Stimulated activated effector memory CD8-positive, alpha-beta T cell treated with anti-CD3 and anti-CD28 coated beads, Interleukin-12 subunit alpha, Interleukin-12 subunit beta, amount 100 ng/mL, for 72 hours (primary cell): ENCODE measurements around the gene BEST4.
"Not testable (repeated sequence)": the region's sequence is repeated elsewhere in the genome, so short reads cannot be mapped to it uniquely, and the experiment has no call there.

ENCODE experiments used
- ATAC-seq: fragments of 150-1000 bp; cut with Tn5 transposase; 2 replicates; pipeline ENCODE4 v1.10.0; 2021
- DNase-seq, 2 donors: peaks; one replicate each; pipeline ENCODE4 v3.0.0; 2021 to 2022; ENCODE audit warnings: low spot score in 2 of 2
- H3K27ac Mint-ChIP-seq: one replicate; pipeline ENCODE4 v1.8.0; 2022; ENCODE audit warnings: mild to moderate bottlenecking, mixed read lengths
- H3K36me3 Mint-ChIP-seq: one replicate; pipeline ENCODE4 v1.8.0; 2022; ENCODE audit warnings: mild to moderate bottlenecking, mixed read lengths
- H3K4me1 Mint-ChIP-seq: one replicate; pipeline ENCODE4 v1.8.0; 2022; ENCODE audit warnings: mixed read lengths
- H3K4me3 Mint-ChIP-seq: one replicate; pipeline ENCODE4 v1.8.0; 2022; ENCODE audit warnings: mild to moderate bottlenecking, mixed read lengths
- H3K9me3 Mint-ChIP-seq: one replicate; pipeline ENCODE4 v1.8.0; 2022; ENCODE audit warnings: mixed read lengths

Gene BEST4

GRCh38 chr1:44798481-44799365 is 10.8 kb upstream of the BEST4 start:
- H3K27ac Mint-ChIP-seq, result peak overlapping the region; percentile 83
- no peak for DNase-seq

GRCh38 chr1:44797886-44798285 is 9.9 kb upstream of the BEST4 start:
- peaks cover 20% of the 10 kb centered on the region for H3K4me1 Mint-ChIP-seq
- peaks cover 31% of the 10 kb centered on the region for H3K36me3 Mint-ChIP-seq
- ATAC-seq, H3K4me3 Mint-ChIP-seq, DNase-seq, H3K9me3 Mint-ChIP-seq: not testable (repeated sequence)
- peak overlapping the region; percentile 83 for H3K27ac Mint-ChIP-seq

More at GRCh38 chr1:44798481-44799365, 10.8 kb upstream of the BEST4 start:
- peaks cover 39% of the 10 kb centered on the region for H3K36me3 Mint-ChIP-seq
- peaks cover 28% of the 10 kb centered on the region for H3K4me1 Mint-ChIP-seq
- no peaks in the 10 kb centered on the region for H3K9me3 Mint-ChIP-seq
- ATAC-seq, result no peak
- H3K4me3 Mint-ChIP-seq, result peak overlapping the region; percentile 77

GRCh38 chr1:44792736-44793502 is 4.9 kb upstream of the BEST4 start:
- no peak for DNase-seq
- no peak overlapping the region for H3K27ac Mint-ChIP-seq

GRCh38 chr1:44790968-44791801 is 3.2 kb upstream of the BEST4 start:
- Mint-ChIP-seq H3K36me3 (no peaks in the 10 kb centered on the region), H3K27ac (peak overlapping the region; percentile 76), H3K9me3 (no peaks in the 10 kb centered on the region), H3K4me1 (peaks cover 7% of the 10 kb centered on the region), H3K4me3 (no peak overlapping the region)
- DNase-seq (no peak), ATAC-seq (no peak)

More at GRCh38 chr1:44792736-44793502, 4.9 kb upstream of the BEST4 start:
- H3K4me3 Mint-ChIP-seq, result no peak overlapping the region
- no peaks in the 10 kb centered on the region for H3K9me3 Mint-ChIP-seq
- H3K4me1 Mint-ChIP-seq, result no peaks in the 10 kb centered on the region
- ATAC-seq, result no peak
- no peaks in the 10 kb centered on the region for H3K36me3 Mint-ChIP-seq

- H3K4me1 Mint-ChIP-seq, result peaks cover 34% of the 10 kb centered on the region
- peaks cover 15% of the 10 kb centered on the region for H3K36me3 Mint-ChIP-seq
- H3K9me3 Mint-ChIP-seq, result no peaks in the 10 kb centered on the region
- no peak overlapping the region for H3K4me3 Mint-ChIP-seq
- no peak for ATAC-seq
- no peak overlapping the region for H3K27ac Mint-ChIP-seq
- DNase-seq, result no peak
Measured at GRCh38 chr1:44787506-44787905, 464 bp downstream of the BEST4 start.

- H3K4me1 Mint-ChIP-seq, result peaks cover 34% of the 10 kb centered on the region
- H3K27ac Mint-ChIP-seq, result peak overlapping the region; percentile 93
- peak overlapping the region; percentile 69 for H3K4me3 Mint-ChIP-seq
- DNase-seq (no peak), ATAC-seq (no peak)
- H3K36me3 Mint-ChIP-seq, result peaks cover 21% of the 10 kb centered on the region
- no peaks in the 10 kb centered on the region for H3K9me3 Mint-ChIP-seq
Measured at GRCh38 chr1:44786841-44787426, 1.0 kb downstream of the BEST4 start.

GRCh38 chr1:44786138-44786840 is 1.7 kb downstream of the BEST4 start:
- Mint-ChIP-seq H3K36me3 (peaks cover 28% of the 10 kb centered on the region), H3K27ac (peak overlapping the region; percentile 93), H3K4me3 (peak overlapping the region; percentile 69), H3K9me3 (no peaks in the 10 kb centered on the region), H3K4me1 (peaks cover 34% of the 10 kb centered on the region)
- DNase-seq, result peak; percentile 81 to 93
- ATAC-seq, result peak; percentile 79

GRCh38 chr1:44785501-44786137 is 2.4 kb downstream of the BEST4 start:
- peak overlapping the region; percentile 93 for H3K27ac Mint-ChIP-seq
- DNase-seq (no peak), ATAC-seq (no peak)
- H3K4me3 Mint-ChIP-seq, result peak overlapping the region; percentile 69
- H3K9me3 Mint-ChIP-seq, result no peaks in the 10 kb centered on the region
- H3K36me3 Mint-ChIP-seq, result peaks cover 34% of the 10 kb centered on the region
- H3K4me1 Mint-ChIP-seq, result peaks cover 35% of the 10 kb centered on the region

GRCh38 chr1:44785029-44785380 is 3.0 kb downstream of the BEST4 start:
- H3K27ac Mint-ChIP-seq, result peak overlapping the region; percentile 93
- ATAC-seq, result no peak

GRCh38 chr1:44784094-44785028 is 3.6 kb downstream of the BEST4 start:
- no peaks in the 10 kb centered on the region for H3K9me3 Mint-ChIP-seq
- H3K36me3 Mint-ChIP-seq, result peaks cover 47% of the 10 kb centered on the region
- H3K27ac Mint-ChIP-seq, result peak overlapping the region; percentile 93
- H3K4me1 Mint-ChIP-seq, result peaks cover 40% of the 10 kb centered on the region
- DNase-seq, result peak in 1 of 2 donors; percentile 69
- peak overlapping the region; percentile 69 for H3K4me3 Mint-ChIP-seq
- ATAC-seq, result peak; percentile 40

More at GRCh38 chr1:44785029-44785380, 3.0 kb downstream of the BEST4 start:
- peak overlapping the region; percentile 69 for H3K4me3 Mint-ChIP-seq
- H3K4me1 Mint-ChIP-seq, result peaks cover 40% of the 10 kb centered on the region
- H3K9me3 Mint-ChIP-seq, result no peaks in the 10 kb centered on the region
- DNase-seq, result peak in 1 of 2 donors; percentile 59
- peaks cover 40% of the 10 kb centered on the region for H3K36me3 Mint-ChIP-seq

- H3K4me1 Mint-ChIP-seq, result peaks cover 43% of the 10 kb centered on the region
- peak overlapping the region; percentile 69 for H3K4me3 Mint-ChIP-seq
- no peak for DNase-seq
- no peak for ATAC-seq
- peak overlapping the region; percentile 52 for H3K27ac Mint-ChIP-seq
- H3K36me3 Mint-ChIP-seq, result peaks cover 54% of the 10 kb centered on the region
- no peaks in the 10 kb centered on the region for H3K9me3 Mint-ChIP-seq
Measured at GRCh38 chr1:44783697-44784093, 4.3 kb downstream of the BEST4 start.

GRCh38 chr1:44780583-44781121 is 7.3 kb downstream of the BEST4 start:
- Mint-ChIP-seq H3K27ac (peak overlapping the region; percentile 86), H3K4me3 (no peak overlapping the region)

More at GRCh38 chr1:44780583-44781121, 7.3 kb downstream of the BEST4 start:
- Mint-ChIP-seq H3K4me1 (peaks cover 49% of the 10 kb centered on the region), H3K9me3 (no peaks in the 10 kb centered on the region), H3K36me3 (peaks cover 84% of the 10 kb centered on the region)
- ATAC-seq (no peak), DNase-seq (no peak)
